ENCODE measurements around the gene TYRO3. TPM values are rescaled to one million over a fixed set of nuclear protein-coding genes. Genes with fewer than 3 reads are reported as not detected.

Gene TYRO3
- total RNA-seq, 4 donors from 2014 or later: 2.8 to 16.2 (median 6.8) TPM

- DNase-seq: peak; percentile 35 to 74 (median 67)
- peaks cover 0 to 35% (median 21%) of the 10 kb centered on the region in 4 donors for H3K4me1 ChIP-seq
- peaks cover 0 to 13% of the 10 kb centered on the region in 2 donors for H3K27me3 ChIP-seq
- no peaks in the 10 kb centered on the region for H3K9me3 ChIP-seq
- TF ChIP-seq POLR2A (IDR thresholded peaks at IDR 0.05): no peak
- TF ChIP-seq CTCF (IDR thresholded peaks at IDR 0.05): peak in 1 of 6 experiments; percentile 1
- peak overlapping the region; percentile 16 to 62 (median 53) for H3K4me3 ChIP-seq
- H3K36me3 ChIP-seq: no peaks in the 10 kb centered on the region
- peak overlapping the region in 3 of 4 donors; percentile 27 to 64 (median 63) for H3K27ac ChIP-seq
Measured at GRCh38 chr15:41512940-41513505, 46.0 kb upstream of the TYRO3 start.

- H3K27ac ChIP-seq: peak within 1 kb of the TSS; percentile 25 to 64 (median 45)
- DNase-seq: peak in 2 of 3 donors; percentile 25 to 59
- peaks cover 0 to 13% of the 10 kb centered on the region in 2 donors for H3K27me3 ChIP-seq
- no peaks in the 10 kb centered on the region for H3K36me3 ChIP-seq
- TF ChIP-seq CTCF (IDR thresholded peaks at IDR 0.05) (no peak), POLR2A (IDR thresholded peaks at IDR 0.05) (no peak)
- H3K4me1 ChIP-seq: peaks cover 0 to 35% (median 21%) of the 10 kb centered on the region in 4 donors
- H3K9me3 ChIP-seq: no peaks in the 10 kb centered on the region
- H3K4me3 ChIP-seq: peak within 1 kb of the TSS; percentile 16 to 62 (median 53)
Measured at GRCh38 chr15:41513506-41514227, 45.3 kb upstream of the TYRO3 start, which contains the start of gene LTK. Gene LTK (minus strand): TSS chr15:41513827. CDS start chr15:41513709, 118 bp downstream.

- Histone ChIP-seq H3K4me1 (peaks cover 0 to 14% (median 6%) of the 10 kb centered on the region in 4 donors), H3K4me3 (no peak overlapping the region), H3K27ac (no peak overlapping the region), H3K9me3 (no peaks in the 10 kb centered on the region), H3K27me3 (no peaks in the 10 kb centered on the region), H3K36me3 (peaks cover 0 to 13% (median 0%) of the 10 kb centered on the region in 3 donors)
- TF ChIP-seq POLR2A (IDR thresholded peaks at IDR 0.05) (no peak), CTCF (IDR thresholded peaks at IDR 0.05) (no peak)
- DNase-seq: no peak
Measured at GRCh38 chr15:41517895-41518449, 41.0 kb upstream of the TYRO3 start.

- TF ChIP-seq POLR2A (IDR thresholded peaks at IDR 0.05) (no peak), CTCF (IDR thresholded peaks at IDR 0.05) (no peak)
- peaks cover 0 to 28% (median 0%) of the 10 kb centered on the region in 3 donors for H3K36me3 ChIP-seq
- DNase-seq: no peak
- H3K27me3 ChIP-seq: no peaks in the 10 kb centered on the region
- H3K27ac ChIP-seq: no peak overlapping the region
- H3K9me3 ChIP-seq: no peaks in the 10 kb centered on the region
- no peak overlapping the region for H3K4me3 ChIP-seq
- H3K4me1 ChIP-seq: no peaks in the 10 kb centered on the region
Measured at GRCh38 chr15:41520636-41521035, 38.4 kb upstream of the TYRO3 start.

GRCh38 chr15:41521614-41522013 lies 37.4 kb upstream of the TYRO3 start:
- no peaks in the 10 kb centered on the region for H3K27me3 ChIP-seq
- no peaks in the 10 kb centered on the region for H3K4me1 ChIP-seq
- no peak for DNase-seq
- peaks cover 0 to 36% (median 0%) of the 10 kb centered on the region in 3 donors for H3K36me3 ChIP-seq
- H3K9me3 ChIP-seq: no peaks in the 10 kb centered on the region
- no peak overlapping the region for H3K27ac ChIP-seq
- TF ChIP-seq POLR2A (IDR thresholded peaks at IDR 0.05): no peak
- TF ChIP-seq CTCF (IDR thresholded peaks at IDR 0.05): no peak
- H3K4me3 ChIP-seq: no peak overlapping the region
